Sciatic nerve (tissue), 2 donors: ENCODE results near the gene OR52W1. TPM values are rescaled to one million over a fixed set of nuclear protein-coding genes. Genes with fewer than 3 reads are reported as not detected.

Source experiments
- ATAC-seq: fragments of 200-7000 bp; cut with Tn5 transposase; one replicate; pipeline ENCODE4 v1.9.1; 2020; ENCODE audit warnings: mild to moderate bottlenecking, moderate library complexity
- DNase-seq: peaks from one replicate; pipeline ENCODE4 v3.0.0-alpha.2; 2020; ENCODE audit warnings: low spot score
- intact Hi-C: fragments of 100-400 bp; cut with DNase I; formaldehyde crosslinking; loops from one replicate; pipeline ENCODE4 v1.14.2; 2022
- total RNA-seq: library from RNA; stranded (reverse); fragmentation: NEBNext Ultra II Directional; extraction: Animal tissue kit (Norgen Biotek cat#: 25700); gene quantifications from one replicate; pipeline ENCODE4 v1.2.1, GENCODE V29; 2021
- donor health status: DM: no; HTN: no; CAD: no.
- donor health status: DM: no; HTN: no; CAD: no.

Gene OR52W1
- total RNA-seq, 1 donor from 2014 or later: not detected

GRCh38 chr11:6210274-6210955, 11.4 kb downstream of the OR52W1 start:
- intact Hi-C loops: no loop called here
- DNase-seq (no peak), ATAC-seq (no peak)

GRCh38 chr11:6214530-6214929, 15.5 kb downstream of the OR52W1 start:
- intact Hi-C loops: no loop called here

GRCh38 chr11:6216501-6216900, 17.5 kb downstream of the OR52W1 start:
- intact Hi-C loops: no loop called here
- DNase-seq (no peak), ATAC-seq (no peak)

More at GRCh38 chr11:6214530-6214929, 15.5 kb downstream of the OR52W1 start:
- no peak for DNase-seq
- ATAC-seq: no peak

- DNase-seq: no peak
- no peak for ATAC-seq
These were observed 18.7 kb downstream of the OR52W1 start for GRCh38 chr11:6217722-6218121.

GRCh38 chr11:6219359-6219758, 20.3 kb downstream of the OR52W1 start:
- DNase-seq (no peak), ATAC-seq (peak; percentile 53)
- intact Hi-C loops: no loop called here

More at GRCh38 chr11:6217722-6218121, 18.7 kb downstream of the OR52W1 start:
- intact Hi-C loops: no loop called here

- intact Hi-C loops: no loop called here
- ATAC-seq: no peak
- no peak for DNase-seq
These were observed 24.8 kb downstream of the OR52W1 start for GRCh38 chr11:6223854-6224253.

GRCh38 chr11:6224421-6224820, 25.4 kb downstream of the OR52W1 start:
- ATAC-seq (no peak), DNase-seq (no peak)
- intact Hi-C loops: no loop called here

- no peak for DNase-seq
These were observed 26.0 kb downstream of the OR52W1 start for GRCh38 chr11:6225024-6225423.

GRCh38 chr11:6225896-6226295, 26.9 kb downstream of the OR52W1 start:
- ATAC-seq: no peak
- intact Hi-C loops: no loop called here

More at GRCh38 chr11:6225024-6225423, 26.0 kb downstream of the OR52W1 start:
- no peak for ATAC-seq
- intact Hi-C loops: no loop called here

GRCh38 chr11:6228520-6228919, 29.5 kb downstream of the OR52W1 start:
- no peak for ATAC-seq
- no peak for DNase-seq
- intact Hi-C loops: no loop called here

More at GRCh38 chr11:6225896-6226295, 26.9 kb downstream of the OR52W1 start:
- no peak for DNase-seq

- no peak for ATAC-seq
- DNase-seq: no peak
- intact Hi-C loops: no loop called here
These were observed 30.9 kb downstream of the OR52W1 start for GRCh38 chr11:6229911-6230310.

- DNase-seq (no peak), ATAC-seq (no peak)
- intact Hi-C loops: no loop called here
These were observed 33.9 kb downstream of the OR52W1 start for GRCh38 chr11:6232899-6233298.

GRCh38 chr11:6233984-6234386, 35.0 kb downstream of the OR52W1 start:
- no peak for ATAC-seq
- intact Hi-C loops: no loop called here
- DNase-seq: no peak

- peak; percentile 99 for ATAC-seq
- DNase-seq: peak; percentile 100
- intact Hi-C loops: no loop called here
These were observed 35.5 kb downstream of the OR52W1 start, which contains the start of gene FHIP1B for GRCh38 chr11:6234387-6235107. FHIP1B (minus strand) TSS chr11:6234636; CDS start chr11:6224516, 10,120 bp downstream.

- DNase-seq (no peak), ATAC-seq (no peak)
- intact Hi-C loops: no loop called here
These were observed 38.2 kb downstream of the OR52W1 start for GRCh38 chr11:6237266-6237665.

- intact Hi-C loops: no loop called here
- ATAC-seq (no peak), DNase-seq (no peak)
These were observed 38.8 kb downstream of the OR52W1 start for GRCh38 chr11:6237761-6238302.

GRCh38 chr11:6238902-6239301, 39.9 kb downstream of the OR52W1 start, which contains the start of gene CNGA4:
CNGA4 (plus strand) TSS chr11:6239089; CDS start chr11:6239207, 118 bp downstream.
- intact Hi-C loops: no loop called here
- ATAC-seq (no peak), DNase-seq (no peak)

GRCh38 chr11:6240139-6240538, 41.1 kb downstream of the OR52W1 start:
- no peak for ATAC-seq
- no peak for DNase-seq
- intact Hi-C loops: no loop called here

- intact Hi-C loops: no loop called here
- ATAC-seq (no peak), DNase-seq (no peak)
These were observed 41.8 kb downstream of the OR52W1 start for GRCh38 chr11:6240781-6241180.

- no peak for ATAC-seq
- intact Hi-C loops: no loop called here
- no peak for DNase-seq
These were observed 42.3 kb downstream of the OR52W1 start for GRCh38 chr11:6241316-6241715.
